Astrocyte (in vitro differentiated cells and primary cell): ENCODE measurements around the gene YAF2. TPM values are rescaled to one million over a fixed set of nuclear protein-coding genes. Genes with fewer than 3 reads are reported as not detected.

Experiments
- DNase-seq: peaks from one replicate; pipeline ENCODE4 v3.0.0-alpha.2; 2010; ENCODE audit warnings: low read depth
- FAIRE-seq: peaks from 2 replicates; lab custom pipeline; 2011; peaks lifted over from hg19 to GRCh38; lab: Jason Lieb, UNC
- H2AFZ ChIP-seq: 2 replicates; pipeline ENCODE4 v1.6.0; 2012; ENCODE audit warnings: low read depth, low read length, inconsistent platforms
- H3K27ac ChIP-seq: 2 replicates; pipeline ENCODE4 v1.5.1; 2011; ENCODE audit warnings: low read depth, low read length, inconsistent platforms
- H3K27me3 ChIP-seq: 2 replicates; pipeline ENCODE4 v1.6.0; 2011; ENCODE audit warnings: low read length, inconsistent platforms; ENCODE audit not compliant: insufficient read depth
- H3K36me3 ChIP-seq: 2 replicates; pipeline ENCODE4 v1.5.1; 2011; ENCODE audit warnings: low read length, inconsistent platforms; ENCODE audit not compliant: insufficient read depth
- H3K4me1 ChIP-seq: 2 replicates; pipeline ENCODE4 v1.5.1; 2011; ENCODE audit warnings: low read length, inconsistent platforms; ENCODE audit not compliant: insufficient read depth
- H3K4me2 ChIP-seq: 2 replicates; pipeline ENCODE4 v1.6.0; 2012; ENCODE audit warnings: low read length, inconsistent platforms
- H3K4me3 ChIP-seq: 2 replicates; pipeline ENCODE4 v1.5.1; 2011; ENCODE audit warnings: low read depth, mild to moderate bottlenecking, low read length, inconsistent platforms; ENCODE audit not compliant: insufficient read depth
- H3K79me2 ChIP-seq: 2 replicates; pipeline ENCODE4 v1.6.0; 2012; ENCODE audit warnings: mild to moderate bottlenecking, low read length, inconsistent platforms; ENCODE audit not compliant: insufficient read depth
- H3K9ac ChIP-seq: 2 replicates; pipeline ENCODE4 v1.6.0; 2012; ENCODE audit warnings: mild to moderate bottlenecking, low read length, inconsistent platforms
- H3K9me3 ChIP-seq: 2 replicates; pipeline ENCODE4 v1.5.1; 2012; ENCODE audit warnings: low read depth, mild to moderate bottlenecking, low read length, inconsistent platforms; ENCODE audit not compliant: insufficient read depth
- H4K20me1 ChIP-seq: 2 replicates; pipeline ENCODE4 v1.6.0; 2012; ENCODE audit warnings: low read length, inconsistent platforms; ENCODE audit not compliant: insufficient read depth
- H3K27ac Mint-ChIP-seq: one replicate; pipeline ENCODE4 v1.8.0; 2021; ENCODE audit warnings: mild to moderate bottlenecking, mixed read lengths; ENCODE audit not compliant: unreplicated experiment
- H3K27me3 Mint-ChIP-seq: one replicate; pipeline ENCODE4 v1.8.0; 2021; ENCODE audit warnings: low read depth, mixed read lengths; ENCODE audit not compliant: unreplicated experiment
- H3K36me3 Mint-ChIP-seq: one replicate; pipeline ENCODE4 v1.8.0; 2021; ENCODE audit warnings: low read depth, mixed read lengths; ENCODE audit not compliant: unreplicated experiment
- H3K4me1 Mint-ChIP-seq: one replicate; pipeline ENCODE4 v1.8.0; 2021; ENCODE audit warnings: low read depth, mixed read lengths; ENCODE audit not compliant: unreplicated experiment
- H3K4me3 Mint-ChIP-seq: one replicate; pipeline ENCODE4 v1.8.0; 2021; ENCODE audit warnings: mild to moderate bottlenecking, moderate library complexity, mixed read lengths; ENCODE audit not compliant: unreplicated experiment
- H3K9me3 Mint-ChIP-seq: one replicate; pipeline ENCODE4 v1.8.0; 2021; ENCODE audit warnings: mild to moderate bottlenecking, mixed read lengths; ENCODE audit not compliant: unreplicated experiment
- EZH2 ChIP-seq: IDR thresholded peaks from 2 replicates; pipeline ENCODE4 v1.6.1; 2012; ENCODE audit warnings: mild to moderate bottlenecking, low read length, inconsistent platforms; ENCODE audit not compliant: insufficient read depth
- total RNA-seq: library from RNA; stranded (reverse); gene quantifications from 2 replicates; pipeline ENCODE4 v1.2.1, GENCODE V29; 2021
- TF ChIP-seq, protein P1 (sequence below): IDR thresholded peaks from 2 replicates; pipeline ENCODE4 v1.5.1; 2011; ENCODE audit warnings: low read depth, mild to moderate bottlenecking, inconsistent platforms, low read length, moderate library complexity; ENCODE audit not compliant: insufficient read depth

The YAF2 gene
- total RNA-seq, 1 donor from 2014 or later: 28.6 TPM

DNA sequence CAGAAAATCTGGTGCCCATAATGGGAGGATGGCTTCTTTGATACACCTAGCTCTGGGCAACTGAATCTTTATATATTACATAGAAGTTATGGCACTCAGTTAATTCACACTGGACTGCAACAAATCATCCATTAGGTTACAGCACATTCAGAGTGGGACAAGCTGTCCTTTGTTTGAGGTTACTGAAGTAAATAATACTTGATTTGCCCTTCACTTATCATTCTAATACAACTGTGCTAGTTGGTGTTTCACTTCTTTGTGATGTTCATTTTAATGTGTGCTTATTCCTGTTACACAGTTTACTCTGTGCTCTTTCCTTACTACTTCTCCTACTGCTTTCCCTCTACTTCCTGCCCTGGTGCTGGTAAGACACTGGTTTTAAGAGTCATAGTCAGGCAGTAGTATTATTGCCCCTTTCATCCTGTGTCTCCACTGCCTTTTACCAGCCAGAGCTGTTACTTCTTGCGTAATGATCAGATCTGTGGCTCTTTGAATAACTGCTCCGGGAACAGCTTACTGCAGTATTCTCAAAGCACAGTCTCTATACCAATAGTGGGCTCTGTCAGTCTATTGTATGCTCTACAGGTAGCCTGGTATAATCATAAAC, 57.0 kb downstream of the YAF2 start:
- Histone ChIP-seq H3K4me3 (no peak overlapping the region), H3K9me3 (no peaks in the 10 kb centered on the region), H3K4me2 (no peak overlapping the region), H2AFZ (no peak overlapping the region), H3K4me1 (no peaks in the 10 kb centered on the region), H3K79me2 (peaks cover 8% of the 10 kb centered on the region), H3K27ac (no peak overlapping the region), H3K9ac (no peak overlapping the region), H4K20me1 (peaks cover 4% of the 10 kb centered on the region), H3K27me3 (no peaks in the 10 kb centered on the region), H3K36me3 (peaks cover 2% of the 10 kb centered on the region)
- H3K27me3 Mint-ChIP-seq: no peaks in the 10 kb centered on the region
- H3K4me3 Mint-ChIP-seq: no peak overlapping the region
- FAIRE-seq (no peak), DNase-seq (no peak)
- peaks cover 4% of the 10 kb centered on the region for H3K4me1 Mint-ChIP-seq
- TF ChIP-seq EZH2: no peak
- TF ChIP-seq, protein P1, sequence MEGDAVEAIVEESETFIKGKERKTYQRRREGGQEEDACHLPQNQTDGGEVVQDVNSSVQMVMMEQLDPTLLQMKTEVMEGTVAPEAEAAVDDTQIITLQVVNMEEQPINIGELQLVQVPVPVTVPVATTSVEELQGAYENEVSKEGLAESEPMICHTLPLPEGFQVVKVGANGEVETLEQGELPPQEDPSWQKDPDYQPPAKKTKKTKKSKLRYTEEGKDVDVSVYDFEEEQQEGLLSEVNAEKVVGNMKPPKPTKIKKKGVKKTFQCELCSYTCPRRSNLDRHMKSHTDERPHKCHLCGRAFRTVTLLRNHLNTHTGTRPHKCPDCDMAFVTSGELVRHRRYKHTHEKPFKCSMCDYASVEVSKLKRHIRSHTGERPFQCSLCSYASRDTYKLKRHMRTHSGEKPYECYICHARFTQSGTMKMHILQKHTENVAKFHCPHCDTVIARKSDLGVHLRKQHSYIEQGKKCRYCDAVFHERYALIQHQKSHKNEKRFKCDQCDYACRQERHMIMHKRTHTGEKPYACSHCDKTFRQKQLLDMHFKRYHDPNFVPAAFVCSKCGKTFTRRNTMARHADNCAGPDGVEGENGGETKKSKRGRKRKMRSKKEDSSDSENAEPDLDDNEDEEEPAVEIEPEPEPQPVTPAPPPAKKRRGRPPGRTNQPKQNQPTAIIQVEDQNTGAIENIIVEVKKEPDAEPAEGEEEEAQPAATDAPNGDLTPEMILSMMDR: no peak
- H3K27ac Mint-ChIP-seq: no peak overlapping the region
- H3K9me3 Mint-ChIP-seq: peaks cover 2% of the 10 kb centered on the region
- peaks cover 18% of the 10 kb centered on the region for H3K36me3 Mint-ChIP-seq

DNA sequence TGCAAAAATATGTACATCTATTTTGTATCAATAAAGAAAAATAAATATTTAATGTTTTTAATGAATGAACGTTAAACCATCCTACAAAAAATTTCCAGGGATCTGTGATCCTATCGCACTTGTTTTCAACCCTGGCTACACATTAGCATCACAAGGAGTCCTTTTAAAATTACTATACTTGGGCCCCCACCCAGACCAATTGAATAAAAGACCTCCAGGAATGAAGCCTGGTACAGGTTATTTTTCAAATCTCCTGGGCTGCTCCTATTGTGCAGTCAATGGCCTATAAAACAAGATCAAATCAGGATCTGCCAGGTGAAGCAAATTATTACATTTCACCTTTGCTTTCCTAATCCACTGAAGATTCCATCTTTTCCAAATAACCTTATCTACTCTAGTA, 59.9 kb downstream of the YAF2 start:
- Histone ChIP-seq H2AFZ (no peak overlapping the region), H3K9me3 (no peaks in the 10 kb centered on the region), H3K27ac (no peak overlapping the region), H3K27me3 (no peaks in the 10 kb centered on the region), H3K36me3 (peaks cover 2% of the 10 kb centered on the region), H3K4me1 (no peaks in the 10 kb centered on the region), H4K20me1 (peaks cover 5% of the 10 kb centered on the region), H3K9ac (no peak overlapping the region), H3K4me3 (no peak overlapping the region), H3K79me2 (peaks cover 5% of the 10 kb centered on the region), H3K4me2 (no peak overlapping the region)
- H3K9me3 Mint-ChIP-seq: peaks cover 2% of the 10 kb centered on the region
- H3K36me3 Mint-ChIP-seq: peaks cover 19% of the 10 kb centered on the region
- no peak overlapping the region for H3K27ac Mint-ChIP-seq
- H3K4me3 Mint-ChIP-seq: no peak overlapping the region
- peaks cover 11% of the 10 kb centered on the region for H3K4me1 Mint-ChIP-seq
- DNase-seq (no peak), FAIRE-seq (no peak)
- H3K27me3 Mint-ChIP-seq: no peaks in the 10 kb centered on the region
- TF ChIP-seq EZH2: no peak
- TF ChIP-seq, protein P1: no peak

DNA sequence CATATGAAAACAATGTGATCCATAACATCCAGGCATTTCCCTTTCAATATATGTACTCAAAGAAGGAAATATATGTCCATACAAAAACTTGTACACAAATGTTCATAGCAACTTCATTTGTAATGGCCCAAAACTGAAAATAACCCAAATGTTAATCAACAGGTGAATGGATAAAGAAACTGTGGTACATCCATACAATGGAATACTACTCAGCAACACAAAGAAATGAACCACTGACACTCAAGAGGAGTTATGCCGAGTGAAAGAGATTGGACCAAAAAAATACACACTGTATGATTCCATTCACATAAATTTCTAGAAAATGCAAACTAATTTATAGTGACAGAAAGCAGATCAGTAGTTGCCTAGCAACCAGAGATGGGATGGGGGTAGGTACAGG, 63.1 kb downstream of the YAF2 start:
- H3K79me2 ChIP-seq: peaks cover 6% of the 10 kb centered on the region
- no peaks in the 10 kb centered on the region for H3K27me3 ChIP-seq
- H3K4me1 Mint-ChIP-seq: peaks cover 7% of the 10 kb centered on the region
- no peaks in the 10 kb centered on the region for H3K4me1 ChIP-seq
- H3K9ac ChIP-seq: no peak overlapping the region
- H2AFZ ChIP-seq: no peak overlapping the region
- DNase-seq (no peak), FAIRE-seq (no peak)
- no peak overlapping the region for H3K4me2 ChIP-seq
- H3K4me3 Mint-ChIP-seq: no peak overlapping the region
- peaks cover 3% of the 10 kb centered on the region for H3K9me3 Mint-ChIP-seq
- H3K4me3 ChIP-seq: no peak overlapping the region
- H3K27ac Mint-ChIP-seq: no peak overlapping the region
- no peaks in the 10 kb centered on the region for H3K27me3 Mint-ChIP-seq
- no peak for TF ChIP-seq EZH2
- TF ChIP-seq, protein P1: no peak
- peaks cover 5% of the 10 kb centered on the region for H4K20me1 ChIP-seq
- no peak overlapping the region for H3K27ac ChIP-seq
- no peaks in the 10 kb centered on the region for H3K9me3 ChIP-seq
- H3K36me3 Mint-ChIP-seq: peaks cover 21% of the 10 kb centered on the region
- peaks cover 2% of the 10 kb centered on the region for H3K36me3 ChIP-seq
